Stimulated activated CD4-positive, alpha-beta T cell treated with anti-CD3 and anti-CD28 coated beads, Interleukin-12 subunit alpha, Interleukin-12 subunit beta, amount 100 ng/mL, for 4 hours (primary cell): Measurements from ENCODE around the gene C2orf76.
"Not testable (repeated sequence)": the region's sequence is repeated elsewhere in the genome, so short reads cannot be mapped to it uniquely, and the experiment has no call there.

Experiments
- DNase-seq: peaks from one replicate; pipeline ENCODE4 v3.0.0-alpha.2; 2020

The C2orf76 gene

DNA sequence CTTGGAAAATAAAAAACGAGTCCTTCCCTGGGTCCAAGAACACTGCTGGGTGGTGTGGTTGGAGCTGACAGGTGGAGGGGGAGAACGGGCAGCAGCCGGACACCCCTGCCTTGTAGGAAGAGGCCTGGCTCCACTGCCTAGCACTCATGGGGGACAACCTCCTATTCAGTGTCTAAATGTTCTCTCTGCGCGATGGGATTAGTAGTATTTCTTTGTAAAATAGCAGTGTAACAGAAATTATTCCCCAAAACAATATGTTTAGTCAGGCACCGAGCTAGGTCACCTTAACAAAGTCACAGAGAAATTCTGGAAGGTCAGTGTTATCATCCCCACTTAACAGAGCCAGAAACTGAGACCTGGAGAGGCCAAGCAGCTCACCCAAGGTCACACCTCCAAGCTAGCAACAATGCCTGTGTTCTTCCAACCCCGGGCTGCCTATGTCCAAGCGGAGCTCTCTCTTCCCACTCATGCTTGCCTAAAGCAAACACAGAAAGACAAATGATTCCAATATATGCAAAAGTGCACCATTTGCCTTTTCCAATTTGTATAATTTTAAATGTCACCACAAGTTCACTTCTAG lies 75.0 kb downstream of the C2orf76 start:
- no peak for DNase-seq

DNA sequence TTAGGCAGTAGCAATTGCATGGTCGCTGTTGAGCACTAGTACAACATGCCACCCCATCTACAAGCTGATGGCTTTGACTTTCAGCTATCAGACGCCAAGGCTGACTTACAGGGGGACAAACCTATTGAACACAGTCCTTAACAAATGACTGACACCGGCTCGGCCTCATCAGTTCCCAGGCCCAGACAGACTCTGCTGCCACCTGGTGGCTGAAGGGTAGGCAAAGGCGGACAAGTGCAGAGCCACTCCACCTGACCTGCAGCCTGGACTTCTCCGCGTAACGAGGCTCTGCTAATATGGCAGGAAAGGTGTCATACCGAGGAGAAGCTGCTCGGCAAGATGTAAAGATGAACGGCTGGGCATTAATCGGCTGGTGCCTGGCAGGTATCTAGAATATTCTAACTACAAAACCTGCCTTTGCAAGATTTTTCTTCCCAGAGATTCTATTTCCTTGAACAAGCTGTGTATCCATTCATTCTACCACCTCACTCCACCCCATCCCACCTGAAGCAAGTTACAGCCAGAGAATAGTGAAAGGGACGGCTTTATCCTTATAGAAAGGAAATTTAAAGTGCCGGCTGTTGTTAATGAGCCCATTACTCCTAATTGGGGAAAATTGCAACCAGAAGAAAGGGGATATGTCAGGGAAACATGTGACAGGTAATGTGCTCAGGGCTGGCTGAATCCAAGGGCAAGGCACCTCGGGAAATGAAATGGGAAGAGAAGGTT lies 75.6 kb downstream of the C2orf76 start:
- DNase-seq: peak; percentile 56

DNA sequence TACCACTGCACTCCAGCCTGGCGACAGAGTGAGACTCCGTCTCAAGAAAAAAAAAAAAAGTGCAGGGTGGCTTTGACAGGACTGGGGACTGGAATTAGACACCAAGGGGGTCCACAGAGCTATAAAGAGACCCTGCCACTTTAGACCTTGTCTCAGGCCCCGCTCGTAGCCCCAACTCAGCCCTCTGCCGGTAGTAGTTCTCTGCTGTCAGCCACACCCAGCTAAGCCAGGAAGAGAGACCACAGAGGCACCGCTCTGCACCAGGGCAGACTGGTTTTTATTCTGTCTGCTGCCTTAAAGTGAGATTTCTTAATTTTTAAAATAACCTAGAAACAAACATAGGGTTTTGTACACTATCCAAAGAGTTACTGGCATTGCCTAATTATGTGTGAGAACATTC lies 77.0 kb downstream of the C2orf76 start:
- no peak for DNase-seq

DNA sequence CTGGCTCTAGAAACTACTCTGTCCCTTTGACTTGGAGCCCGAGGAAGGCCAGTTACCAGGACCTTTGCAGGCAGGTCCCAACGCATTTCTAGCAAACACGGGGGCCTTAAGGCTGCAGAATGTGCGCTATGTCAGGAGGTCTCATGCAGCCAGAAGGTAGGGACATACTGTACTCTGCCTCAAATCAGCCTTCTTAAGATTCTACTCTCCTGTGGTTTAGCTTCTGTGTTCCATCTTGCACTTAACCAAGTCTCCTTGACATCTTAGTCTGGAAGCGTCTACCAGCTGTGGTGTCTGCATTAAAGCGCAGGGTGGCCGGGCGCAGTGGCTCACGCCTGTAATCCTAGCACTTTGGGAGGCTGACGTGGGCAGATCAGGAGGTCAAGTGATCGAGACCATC lies 77.5 kb downstream of the C2orf76 start:
- no peak for DNase-seq

DNA sequence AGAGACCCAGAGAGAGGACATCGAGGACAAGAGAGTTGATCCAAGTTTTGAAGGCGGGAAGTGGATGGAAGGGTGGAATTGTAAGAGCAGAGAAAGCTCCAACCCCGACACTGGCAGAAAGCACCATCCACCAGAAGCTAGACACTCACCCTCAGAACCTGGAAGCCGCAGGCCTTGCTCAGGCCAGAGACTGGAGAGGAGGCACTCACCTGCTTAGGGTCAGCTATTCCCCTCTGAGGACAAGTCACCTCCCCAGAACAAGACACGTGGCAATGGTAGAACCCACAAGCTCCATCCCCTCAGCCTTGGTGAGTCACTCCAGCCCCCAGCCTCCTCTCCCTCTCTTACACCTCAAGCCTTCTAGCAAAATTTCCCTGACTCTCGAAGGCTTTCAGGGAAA lies 78.1 kb downstream of the C2orf76 start:
- no peak for DNase-seq

DNA sequence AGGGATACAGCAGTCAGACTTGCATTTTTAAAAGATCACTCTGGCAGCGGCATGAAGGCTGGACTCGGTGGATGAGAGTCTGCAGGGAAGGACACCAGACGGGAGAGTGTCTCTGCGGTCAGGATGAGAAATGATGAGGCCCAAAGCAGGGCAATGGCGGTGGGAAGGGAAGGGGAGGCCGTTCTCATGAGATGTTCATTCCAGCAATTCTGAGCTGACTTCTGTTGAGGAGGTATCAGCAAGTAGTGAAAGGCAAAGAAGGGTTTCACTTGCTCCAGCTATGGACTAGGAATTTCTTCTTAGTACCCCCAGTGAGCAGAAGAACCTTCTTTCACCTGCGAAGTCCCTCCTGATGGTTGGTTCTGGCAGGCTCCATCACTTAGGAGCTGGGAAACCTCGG lies 80.0 kb downstream of the C2orf76 start:
- no peak for DNase-seq

GRCh38 chr2:119283873-119284331 lies 82.7 kb downstream of the C2orf76 start:
- no peak for DNase-seq

DNA sequence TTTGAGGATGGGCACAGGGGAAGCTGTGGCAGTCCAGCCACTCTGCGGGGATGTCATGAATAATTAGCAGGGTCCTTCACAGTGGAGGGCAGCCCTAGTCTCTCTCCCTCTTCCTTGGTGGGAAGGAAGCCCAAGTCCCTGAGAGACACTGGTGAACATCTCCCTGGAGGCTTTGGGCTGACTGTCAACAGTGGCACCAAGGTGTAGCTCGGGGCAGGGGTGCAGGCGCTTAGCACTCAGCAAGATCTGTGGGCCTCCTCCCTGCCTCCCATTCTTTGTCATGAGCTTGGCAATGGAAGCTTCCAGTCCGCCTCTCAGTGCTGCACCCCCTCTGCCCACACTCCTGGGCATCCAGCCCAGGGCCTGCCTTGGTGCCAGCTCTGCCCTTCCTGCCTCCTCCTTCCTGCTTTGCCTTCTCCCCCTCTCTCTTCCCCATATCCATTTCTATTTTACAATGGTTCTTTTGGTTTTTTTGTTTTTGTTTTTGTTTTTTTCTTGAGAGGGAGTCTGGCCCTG lies 83.6 kb downstream of the C2orf76 start:
- DNase-seq: no peak

- DNase-seq: no peak
Observed at GRCh38 chr2:119282146-119282995, 84.3 kb downstream of the C2orf76 start.

DNA sequence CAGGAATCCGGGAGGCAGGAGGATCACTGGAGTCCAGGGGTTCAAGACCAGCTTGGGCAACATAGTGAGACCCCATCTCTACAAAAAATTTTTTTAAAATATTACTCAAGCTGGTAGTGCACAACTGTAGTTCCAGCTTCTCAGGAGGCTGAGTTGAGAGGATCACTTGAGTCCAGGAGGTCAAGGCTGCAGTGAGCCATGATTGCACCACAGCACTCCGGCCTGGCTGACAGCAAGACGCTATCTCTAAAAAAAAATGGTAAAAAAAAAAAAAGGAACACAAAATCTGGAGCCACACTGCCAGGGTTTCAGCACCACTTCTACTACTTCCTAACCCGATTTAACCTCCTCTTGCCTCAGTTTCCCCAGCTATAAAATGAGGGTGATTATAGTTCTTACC lies 86.0 kb downstream of the C2orf76 start:
- DNase-seq: no peak

DNA sequence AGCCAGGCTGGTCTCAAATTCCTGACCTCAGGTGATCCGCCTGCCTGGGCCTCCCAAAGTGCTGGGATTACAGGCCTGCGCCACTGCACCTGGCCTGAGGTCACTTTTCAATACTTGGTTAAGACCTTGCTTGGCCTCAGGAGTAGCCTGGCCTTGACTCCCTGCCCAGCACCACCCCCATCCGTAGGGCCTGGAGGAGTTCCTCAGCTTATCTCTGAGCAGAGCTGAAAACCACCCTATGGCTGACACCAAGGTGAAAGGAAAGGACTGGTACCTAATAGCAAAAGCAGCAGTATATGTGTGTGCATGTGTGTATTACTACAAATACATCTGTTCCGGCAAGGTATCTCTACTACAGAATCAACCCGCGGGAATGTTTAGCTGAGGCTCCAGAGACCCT lies 87.0 kb downstream of the C2orf76 start:
- DNase-seq: no peak

GRCh38 chr2:119278946-119279345 lies 87.7 kb downstream of the C2orf76 start:
- no peak for DNase-seq

DNA sequence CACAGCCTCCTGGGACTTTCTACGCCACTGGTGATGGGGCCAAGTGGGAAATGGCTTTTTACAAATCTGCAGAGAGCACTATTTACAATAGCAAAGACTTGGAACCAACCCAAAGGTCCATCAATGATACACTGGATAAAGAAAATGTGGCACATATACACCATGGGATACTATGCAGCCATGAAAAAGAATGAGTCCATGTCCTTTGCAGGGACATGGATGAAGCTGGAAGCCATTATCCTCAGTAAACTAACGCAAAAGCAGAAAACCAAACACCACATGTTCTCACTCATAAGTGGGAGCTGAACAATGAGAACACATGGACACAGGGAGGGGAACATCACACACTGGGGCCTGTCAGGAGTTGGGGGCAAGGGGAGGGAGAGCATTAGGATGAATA lies 88.2 kb downstream of the C2orf76 start:
- DNase-seq: not testable (repeated sequence)

DNA sequence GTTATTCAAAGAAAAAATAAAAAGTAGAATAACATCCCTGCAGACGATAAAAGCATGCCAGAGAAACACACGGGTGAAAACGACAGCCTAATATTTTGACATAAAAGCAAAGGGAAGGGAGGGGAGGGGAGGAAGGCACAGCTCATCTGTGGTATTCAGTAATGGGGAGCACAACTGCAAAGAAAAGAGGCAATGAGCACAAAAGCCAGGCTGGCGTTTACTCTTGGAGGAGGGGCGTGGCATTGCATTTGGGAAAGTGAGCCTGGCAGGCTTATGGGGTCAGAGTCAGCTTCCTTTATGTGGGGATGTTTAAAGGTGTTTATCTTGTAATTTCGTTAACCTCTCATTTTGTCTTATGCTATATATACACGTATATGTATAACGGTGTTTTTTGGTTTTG lies 89.8 kb downstream of the C2orf76 start:
- DNase-seq: no peak

DNA sequence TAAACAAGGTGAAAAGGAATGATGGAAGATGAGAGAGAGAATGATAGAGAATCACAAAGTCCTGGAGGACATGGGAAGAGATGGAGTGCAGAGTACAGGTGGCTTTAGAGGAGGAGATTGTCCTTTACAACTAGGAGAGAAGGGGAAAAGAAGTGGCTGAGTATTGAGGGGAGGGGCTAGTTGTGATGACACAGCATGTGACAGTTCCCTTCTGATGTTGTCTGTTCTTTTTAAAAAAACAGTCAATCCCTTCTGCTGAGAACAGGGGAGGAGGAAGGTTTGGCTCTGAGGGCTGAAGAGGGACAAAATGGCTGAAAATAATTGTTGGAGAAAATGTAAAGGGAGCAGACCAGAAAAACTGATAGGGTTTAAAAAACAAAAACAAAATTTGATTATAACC lies 99.0 kb downstream of the C2orf76 start:
- DNase-seq: no peak

- no peak for DNase-seq
Observed at GRCh38 chr2:119266091-119266589, 100.5 kb downstream of the C2orf76 start.

DNA sequence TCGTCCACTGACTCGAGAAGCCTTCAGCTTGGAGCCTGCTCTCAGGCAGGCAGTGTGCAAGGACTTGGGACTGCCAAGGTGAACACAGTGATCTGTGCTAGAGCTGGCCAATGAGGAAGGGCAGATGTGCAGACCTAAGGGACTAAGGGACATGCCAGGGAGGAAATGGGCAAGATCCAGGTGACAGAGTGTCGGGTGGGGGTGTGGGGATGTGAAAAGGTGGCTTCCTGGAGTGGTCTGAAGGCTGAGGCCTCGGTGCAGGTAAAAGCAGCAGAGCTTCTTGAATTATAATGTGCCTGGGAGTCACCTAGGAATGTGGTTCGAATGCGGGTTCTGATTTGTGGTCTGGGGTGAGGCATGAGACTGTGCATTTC lies 101.0 kb downstream of the C2orf76 start:
- DNase-seq: no peak

GRCh38 chr2:119264781-119265692 lies 101.6 kb downstream of the C2orf76 start:
- DNase-seq: peak; percentile 17

DNA sequence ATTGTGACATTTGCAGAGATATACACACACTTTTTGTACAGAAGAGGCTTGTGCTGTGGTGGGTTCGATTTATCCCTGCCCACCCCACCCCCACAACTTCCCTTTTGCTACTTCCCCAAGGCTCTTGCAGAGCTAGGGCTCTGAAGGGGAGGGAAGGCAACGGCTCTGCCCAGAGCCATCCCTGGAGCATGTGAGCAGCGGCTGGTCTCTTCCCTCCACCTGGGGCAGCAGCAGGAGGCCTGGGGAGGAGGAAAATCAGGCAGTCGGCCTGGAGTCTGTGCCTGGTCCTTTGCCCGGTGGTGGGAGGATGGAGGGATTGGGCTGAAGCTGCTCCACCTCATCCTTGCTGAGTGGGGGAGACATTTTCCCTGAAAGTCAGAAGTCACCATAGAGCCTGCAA lies 103.0 kb downstream of the C2orf76 start:
- DNase-seq: no peak

DNA sequence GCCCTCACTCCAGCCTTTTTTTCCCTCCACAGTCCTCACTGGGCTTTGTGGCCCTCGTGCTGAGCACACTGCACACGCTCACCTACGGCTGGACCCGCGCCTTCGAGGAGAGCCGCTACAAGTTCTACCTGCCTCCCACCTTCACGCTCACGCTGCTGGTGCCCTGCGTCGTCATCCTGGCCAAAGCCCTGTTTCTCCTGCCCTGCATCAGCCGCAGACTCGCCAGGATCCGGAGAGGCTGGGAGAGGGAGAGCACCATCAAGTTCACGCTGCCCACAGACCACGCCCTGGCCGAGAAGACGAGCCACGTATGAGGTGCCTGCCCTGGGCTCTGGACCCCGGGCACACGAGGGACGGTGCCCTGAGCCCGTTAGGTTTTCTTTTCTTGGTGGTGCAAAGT lies 103.6 kb downstream of the C2orf76 start:
- no peak for DNase-seq

- DNase-seq: no peak
Observed at GRCh38 chr2:119261493-119262225, 105.0 kb downstream of the C2orf76 start.
